SK-N-SH (cell line): ENCODE measurements around the gene CPLANE1.

Experiments
- EP300 ChIP-seq, 2 experiments: IDR thresholded peaks; 2 replicates each; pipeline versions ENCODE4 v1.4.0 to v1.6.1; 2012; ENCODE audit warnings: borderline replicate concordance in 1 of 2, low read depth in 1 of 2, low read length in 1 of 2
- EZH2phosphoT487 ChIP-seq: fragments of 200-600 bp; sonication (generic); IDR thresholded peaks from 2 replicates; pipeline ENCODE4 v1.6.1; 2017; ENCODE audit warnings: low read depth, mixed run types, mild to moderate bottlenecking, antibody characterized with exemption, moderate library complexity, borderline replicate concordance
- FOXJ3 ChIP-seq: sonication (generic); formaldehyde crosslinking; IDR thresholded peaks from 2 replicates; pipeline ENCODE4 v1.5.1; 2020; ENCODE audit warnings: mild to moderate bottlenecking, missing genetic modification reagents
- JUND ChIP-seq: IDR thresholded peaks from 2 replicates; pipeline ENCODE4 v1.4.0; 2012
- NFIC ChIP-seq: IDR thresholded peaks from 2 replicates; pipeline ENCODE4 v1.4.0; 2012; ENCODE audit warnings: borderline replicate concordance
- POLR2AphosphoS5 ChIP-seq: IDR thresholded peaks from 2 replicates; pipeline ENCODE4 v1.6.1; 2012; ENCODE audit warnings: low read depth, low read length
- RFX5 ChIP-seq: IDR thresholded peaks from 2 replicates; pipeline ENCODE4 v1.6.1; 2012; ENCODE audit warnings: mild to moderate bottlenecking, improper control_type of control experiment, low read length
- RXRA ChIP-seq: IDR thresholded peaks from 2 replicates; pipeline ENCODE4 v1.4.0; 2012; ENCODE audit warnings: low read depth, mild to moderate bottlenecking, borderline replicate concordance
- TAF1 ChIP-seq: IDR thresholded peaks from 2 replicates; pipeline ENCODE4 v1.6.1; 2012; ENCODE audit warnings: low read depth, mild to moderate bottlenecking, low read length, moderate library complexity, borderline replicate concordance
- TEAD4 ChIP-seq: IDR thresholded peaks from 2 replicates; pipeline ENCODE4 v1.4.0; 2012; ENCODE audit warnings: mild to moderate bottlenecking, borderline replicate concordance; ENCODE audit not compliant: insufficient read depth
- TF ChIP-seq, protein P1 (sequence below): fragments of 200-600 bp; sonication (generic); IDR thresholded peaks from 2 replicates; pipeline ENCODE4 v1.6.1; 2017; ENCODE audit warnings: antibody characterized with exemption, mild to moderate bottlenecking, moderate library complexity
- TF ChIP-seq, protein P2 (sequence below): IDR thresholded peaks from 2 replicates; pipeline ENCODE4 v1.6.1; 2012; ENCODE audit warnings: mild to moderate bottlenecking, low read depth, low read length, moderate library complexity

DNA sequence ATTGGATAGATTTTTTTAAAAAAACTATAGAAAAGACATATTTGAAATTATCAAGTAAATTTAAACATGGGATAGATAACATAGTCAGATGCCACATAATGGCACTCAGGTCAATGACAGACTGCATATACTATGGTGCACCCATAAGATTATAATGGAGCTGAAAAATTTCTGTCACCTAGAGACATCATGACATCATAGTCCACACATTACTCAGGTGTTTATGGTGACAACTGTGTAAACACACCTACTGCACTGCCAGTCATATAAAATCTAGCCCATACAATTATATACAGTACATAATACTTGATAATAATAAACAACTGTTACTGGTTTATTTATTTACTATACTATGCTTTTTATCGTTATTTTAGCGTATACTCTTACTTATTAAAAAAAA lies 58.6 kb downstream of the CPLANE1 start:
- TF ChIP-seq FOXJ3 (CRISPR knock-in tag) (no peak), TEAD4 (no peak), RXRA (no peak), EP300 (IDR thresholded peaks at IDR 0.05; ENCODE audit: borderline replicate concordance in 1 of 2, low read depth in 1 of 2, low read length in 1 of 2) (no peak), EZH2phosphoT487 (no peak), RFX5 (no peak), NFIC (no peak), JUND (no peak), TAF1 (no peak), POLR2AphosphoS5 (no peak)
- TF ChIP-seq, protein P1, sequence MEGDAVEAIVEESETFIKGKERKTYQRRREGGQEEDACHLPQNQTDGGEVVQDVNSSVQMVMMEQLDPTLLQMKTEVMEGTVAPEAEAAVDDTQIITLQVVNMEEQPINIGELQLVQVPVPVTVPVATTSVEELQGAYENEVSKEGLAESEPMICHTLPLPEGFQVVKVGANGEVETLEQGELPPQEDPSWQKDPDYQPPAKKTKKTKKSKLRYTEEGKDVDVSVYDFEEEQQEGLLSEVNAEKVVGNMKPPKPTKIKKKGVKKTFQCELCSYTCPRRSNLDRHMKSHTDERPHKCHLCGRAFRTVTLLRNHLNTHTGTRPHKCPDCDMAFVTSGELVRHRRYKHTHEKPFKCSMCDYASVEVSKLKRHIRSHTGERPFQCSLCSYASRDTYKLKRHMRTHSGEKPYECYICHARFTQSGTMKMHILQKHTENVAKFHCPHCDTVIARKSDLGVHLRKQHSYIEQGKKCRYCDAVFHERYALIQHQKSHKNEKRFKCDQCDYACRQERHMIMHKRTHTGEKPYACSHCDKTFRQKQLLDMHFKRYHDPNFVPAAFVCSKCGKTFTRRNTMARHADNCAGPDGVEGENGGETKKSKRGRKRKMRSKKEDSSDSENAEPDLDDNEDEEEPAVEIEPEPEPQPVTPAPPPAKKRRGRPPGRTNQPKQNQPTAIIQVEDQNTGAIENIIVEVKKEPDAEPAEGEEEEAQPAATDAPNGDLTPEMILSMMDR: no peak
- TF ChIP-seq, protein P2, sequence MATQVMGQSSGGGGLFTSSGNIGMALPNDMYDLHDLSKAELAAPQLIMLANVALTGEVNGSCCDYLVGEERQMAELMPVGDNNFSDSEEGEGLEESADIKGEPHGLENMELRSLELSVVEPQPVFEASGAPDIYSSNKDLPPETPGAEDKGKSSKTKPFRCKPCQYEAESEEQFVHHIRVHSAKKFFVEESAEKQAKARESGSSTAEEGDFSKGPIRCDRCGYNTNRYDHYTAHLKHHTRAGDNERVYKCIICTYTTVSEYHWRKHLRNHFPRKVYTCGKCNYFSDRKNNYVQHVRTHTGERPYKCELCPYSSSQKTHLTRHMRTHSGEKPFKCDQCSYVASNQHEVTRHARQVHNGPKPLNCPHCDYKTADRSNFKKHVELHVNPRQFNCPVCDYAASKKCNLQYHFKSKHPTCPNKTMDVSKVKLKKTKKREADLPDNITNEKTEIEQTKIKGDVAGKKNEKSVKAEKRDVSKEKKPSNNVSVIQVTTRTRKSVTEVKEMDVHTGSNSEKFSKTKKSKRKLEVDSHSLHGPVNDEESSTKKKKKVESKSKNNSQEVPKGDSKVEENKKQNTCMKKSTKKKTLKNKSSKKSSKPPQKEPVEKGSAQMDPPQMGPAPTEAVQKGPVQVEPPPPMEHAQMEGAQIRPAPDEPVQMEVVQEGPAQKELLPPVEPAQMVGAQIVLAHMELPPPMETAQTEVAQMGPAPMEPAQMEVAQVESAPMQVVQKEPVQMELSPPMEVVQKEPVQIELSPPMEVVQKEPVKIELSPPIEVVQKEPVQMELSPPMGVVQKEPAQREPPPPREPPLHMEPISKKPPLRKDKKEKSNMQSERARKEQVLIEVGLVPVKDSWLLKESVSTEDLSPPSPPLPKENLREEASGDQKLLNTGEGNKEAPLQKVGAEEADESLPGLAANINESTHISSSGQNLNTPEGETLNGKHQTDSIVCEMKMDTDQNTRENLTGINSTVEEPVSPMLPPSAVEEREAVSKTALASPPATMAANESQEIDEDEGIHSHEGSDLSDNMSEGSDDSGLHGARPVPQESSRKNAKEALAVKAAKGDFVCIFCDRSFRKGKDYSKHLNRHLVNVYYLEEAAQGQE: no peak
